ENCODE results near the gene PPP3R2. TPM values are rescaled to one million over a fixed set of nuclear protein-coding genes. Genes with fewer than 3 reads are reported as not detected.

The PPP3R2 gene
- total and polyA plus RNA-seq, 2 donors (not counting 3 experiments of a cell fraction or from before 2014, with no cell fraction given) = not detected

GRCh38 chr9:101572316-101572715 is 22.5 kb downstream of the PPP3R2 start:
- FAIRE-seq = no peak

More at GRCh38 chr9:101572316-101572715, 22.5 kb downstream of the PPP3R2 start:
- no peaks in the 10 kb centered on the region for H4K20me1 ChIP-seq (replicated peaks; ENCODE audit: control insufficient read depth, extremely low read depth, insufficient read depth, low read length)
- intact Hi-C loops (cut with micrococcal nuclease) (no loop called here), dilution Hi-C loops (cut with MboI; ENCODE audit: extremely low pct_ligation_motif_present, low sequenced_read_pairs) (no loop called here)
- no peak overlapping the region for H2AFZ ChIP-seq (ENCODE audit: low read depth, low read length)
- no peaks in the 10 kb centered on the region for H3K9me1 ChIP-seq (replicated peaks; ENCODE audit: control insufficient read depth, extremely low read depth, insufficient read depth, low read length)
- H3K27me3 ChIP-seq (ENCODE audit: control insufficient read depth in 2 of 2, insufficient read depth in 2 of 2, low read length in 2 of 2) = no peaks in the 10 kb centered on the region
- H3K9ac ChIP-seq (replicated peaks; ENCODE audit: extremely low read depth, insufficient read depth, low read length) = no peak overlapping the region
- H3K9me3 ChIP-seq (replicated peaks; ENCODE audit: control insufficient read depth, insufficient read depth, low read length) = no peaks in the 10 kb centered on the region
- TF ChIP-seq POLR2A (IDR thresholded peaks at IDR 0.05; ENCODE audit: low read depth, low read length) (no peak), POLR2AphosphoS5 (IDR thresholded peaks at IDR 0.05; ENCODE audit: insufficient read depth, low read depth, low read length) (no peak), MYC (IDR thresholded peaks at IDR 0.05; ENCODE audit: low read depth, low read length) (no peak), JUN (IDR thresholded peaks at IDR 0.05; ENCODE audit: borderline replicate concordance, insufficient read depth, insufficient read length, low read depth) (no peak), FOS (IDR thresholded peaks at IDR 0.05; ENCODE audit: borderline replicate concordance, insufficient read depth, low read length) (no peak), CTCF (IDR thresholded peaks at IDR 0.05; ENCODE audit: extremely low read depth in 1 of 2, insufficient read depth in 1 of 2, low read depth in 1 of 2, low read length in 2 of 2) (no peak), EZH2 (IDR thresholded peaks at IDR 0.05; ENCODE audit: borderline replicate concordance, low read depth, low read length, severe bottlenecking) (no peak), GATA2 (IDR thresholded peaks at IDR 0.05; ENCODE audit: insufficient read depth, insufficient read length, low read depth, low read length) (no peak)
- TF ChIP-seq, protein P1, sequence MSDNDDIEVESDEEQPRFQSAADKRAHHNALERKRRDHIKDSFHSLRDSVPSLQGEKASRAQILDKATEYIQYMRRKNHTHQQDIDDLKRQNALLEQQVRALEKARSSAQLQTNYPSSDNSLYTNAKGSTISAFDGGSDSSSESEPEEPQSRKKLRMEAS (IDR thresholded peaks at IDR 0.05; ENCODE audit: insufficient read depth, insufficient read length) = no peak
- H3K36me3 ChIP-seq (ENCODE audit: control insufficient read depth in 2 of 2, extremely low read depth in 1 of 2, insufficient read depth in 2 of 2, low read length in 2 of 2) = no peaks in the 10 kb centered on the region
- POLR2A ChIA-PET = no interaction called here
- no peaks in the 10 kb centered on the region for H3K79me2 ChIP-seq (ENCODE audit: control insufficient read depth, insufficient read depth, low read length)
- no peak overlapping the region for H3K27ac ChIP-seq (ENCODE audit: insufficient read depth, low read depth, low read length)
- BruUV-seq (replicated peaks) = no TSS peak
- no peak overlapping the region for H3K4me2 ChIP-seq (ENCODE audit: insufficient read depth, low read length)
- no peaks in the 10 kb centered on the region for H3K4me1 ChIP-seq (ENCODE audit: control insufficient read depth, extremely low read depth, insufficient read depth, low read length)
- H3K4me3 ChIP-seq (replicated peaks in 1 of 3; ENCODE audit: insufficient read depth in 1 of 3, low read depth in 1 of 3, low read length in 3 of 3) = no peak overlapping the region
- CTCF ChIA-PET = no interaction called here
- no peak for DNase-seq (ENCODE audit: low read depth, low spot score)
